Measurements from ENCODE around the gene STIMATE.

The STIMATE gene

DNA sequence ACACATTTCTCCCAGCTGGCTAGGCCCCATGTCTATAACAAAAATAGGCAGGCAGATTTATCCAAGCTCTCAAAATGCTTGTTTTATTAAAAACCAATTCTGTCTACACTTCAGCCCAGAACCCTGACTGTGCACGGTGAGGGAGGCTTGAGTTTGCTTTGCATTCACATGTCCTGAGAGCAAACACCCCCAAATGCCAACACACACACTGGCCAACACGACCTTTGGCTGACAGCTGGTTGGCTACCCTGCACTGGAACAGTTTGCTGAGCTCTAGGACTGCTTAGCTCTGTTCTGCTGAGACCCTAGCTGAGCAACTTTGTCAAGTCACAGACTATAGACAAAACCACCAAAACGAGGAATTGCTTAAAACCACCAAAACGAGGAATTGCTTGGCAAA is 3.6 kb downstream of the STIMATE start:
- DNase-seq (ENCODE audit: low read depth): no peak

DNA sequence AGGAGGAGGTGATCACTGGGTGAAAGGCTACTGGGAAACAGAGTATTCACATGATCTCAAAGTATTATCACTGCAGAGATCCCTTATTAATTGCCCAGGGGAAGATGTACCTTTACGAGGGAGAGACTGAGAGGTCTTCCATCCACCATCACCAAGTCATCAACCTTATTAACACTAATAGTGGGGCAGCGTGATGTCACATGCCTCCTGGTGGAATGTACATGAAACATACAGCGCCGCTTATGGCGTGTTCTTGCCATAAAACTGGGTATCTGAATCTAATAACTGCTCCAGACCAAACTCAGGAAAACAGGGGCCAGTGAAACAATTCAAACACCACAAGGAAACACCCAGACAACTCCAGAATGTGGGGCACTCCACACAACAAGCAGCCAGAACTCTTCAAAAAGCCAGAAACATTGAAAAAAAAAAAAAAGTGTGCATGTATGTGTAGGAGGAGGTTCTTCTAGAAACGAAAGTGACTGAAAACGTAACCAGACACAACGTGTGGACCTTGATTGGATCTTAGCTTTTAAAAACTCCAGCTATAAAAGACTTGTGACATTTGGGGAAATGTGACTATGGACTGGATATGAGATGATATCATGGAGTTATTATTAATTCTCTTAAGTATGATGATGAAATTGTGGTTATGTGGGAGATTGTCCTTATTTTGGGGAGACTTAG is 4.6 kb downstream of the STIMATE start:
- peak; percentile 40 for DNase-seq (ENCODE audit: low read depth)

DNA sequence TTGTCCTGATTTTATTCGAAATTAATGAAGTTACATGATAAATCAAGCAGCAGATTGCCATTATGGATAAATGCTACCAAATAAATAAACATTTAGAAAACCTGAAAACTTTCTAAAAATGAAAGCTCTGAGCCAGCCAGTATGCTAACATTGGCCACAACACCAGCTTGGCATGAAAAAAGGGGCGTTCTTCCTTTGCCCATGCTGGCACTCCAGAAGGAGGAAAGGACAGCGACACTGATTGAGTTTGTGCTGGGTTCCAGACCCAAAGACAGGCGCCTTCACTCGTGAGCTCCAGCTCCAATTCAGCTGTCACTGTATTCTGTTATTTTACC is 5.1 kb downstream of the STIMATE start:
- DNase-seq (ENCODE audit: low read depth): no peak

DNA sequence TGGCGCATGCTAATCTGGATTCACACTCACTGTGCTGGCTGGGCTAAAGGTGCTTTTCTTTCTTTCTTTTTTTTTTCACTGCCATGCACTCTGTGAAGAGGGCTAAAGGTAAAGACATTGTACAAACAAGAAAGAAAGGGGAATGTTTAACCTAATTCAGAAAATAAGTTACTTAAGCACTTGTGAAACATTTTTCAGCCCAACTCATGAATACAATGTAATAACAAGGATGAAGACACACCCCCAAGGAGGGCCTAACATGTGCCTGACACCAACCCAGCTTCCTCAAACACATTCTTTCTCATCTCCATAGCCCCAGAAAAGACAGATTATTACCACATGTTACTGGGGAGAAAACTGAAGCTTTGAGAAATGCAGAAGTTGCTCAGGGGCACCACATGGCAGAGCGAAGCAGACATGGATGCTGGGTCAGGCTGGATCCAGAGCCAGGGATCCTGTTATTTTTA is 5.7 kb downstream of the STIMATE start:
- DNase-seq (ENCODE audit: low read depth): no peak

DNA sequence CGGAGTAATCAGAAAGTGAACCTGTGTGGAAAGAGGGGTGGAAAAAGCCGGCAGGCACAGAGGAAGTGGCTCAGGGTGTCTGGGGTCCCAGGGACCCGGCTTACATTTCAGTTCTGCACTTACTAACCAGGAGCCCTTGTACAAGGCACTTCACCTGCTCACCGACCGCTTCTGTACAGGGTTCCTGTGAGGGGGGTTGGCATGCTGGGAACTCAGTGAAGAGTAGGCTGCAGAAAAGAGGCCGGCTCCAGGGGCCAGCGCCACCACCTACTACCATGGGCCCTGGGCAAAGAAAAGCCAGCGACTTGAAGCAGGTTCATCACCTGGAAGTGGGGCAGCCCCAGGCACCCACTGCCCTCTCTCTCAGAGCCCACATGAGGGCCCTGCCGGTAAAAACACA is 6.2 kb downstream of the STIMATE start:
- no peak for DNase-seq (ENCODE audit: low read depth)

DNA sequence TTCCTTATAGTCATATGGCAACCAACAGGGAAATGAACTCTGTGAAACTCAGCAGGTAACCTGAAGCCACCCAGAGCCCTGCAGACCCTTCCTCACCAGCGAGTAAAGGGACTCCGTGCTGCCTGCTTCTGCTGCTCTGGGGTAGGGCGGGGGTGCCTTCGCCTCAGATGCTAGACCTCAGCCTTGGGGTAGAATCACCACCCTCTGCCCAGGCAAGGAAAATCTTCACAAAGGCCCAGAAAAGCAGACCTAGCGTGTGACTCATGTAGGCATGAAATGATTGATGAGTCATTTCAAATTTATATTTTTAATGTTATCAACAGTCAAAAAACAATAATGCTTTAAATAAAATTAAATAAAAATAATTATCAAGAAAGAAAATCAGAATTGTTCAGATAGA is 6.6 kb downstream of the STIMATE start:
- peak; percentile 21 for DNase-seq (ENCODE audit: low read depth)

DNA sequence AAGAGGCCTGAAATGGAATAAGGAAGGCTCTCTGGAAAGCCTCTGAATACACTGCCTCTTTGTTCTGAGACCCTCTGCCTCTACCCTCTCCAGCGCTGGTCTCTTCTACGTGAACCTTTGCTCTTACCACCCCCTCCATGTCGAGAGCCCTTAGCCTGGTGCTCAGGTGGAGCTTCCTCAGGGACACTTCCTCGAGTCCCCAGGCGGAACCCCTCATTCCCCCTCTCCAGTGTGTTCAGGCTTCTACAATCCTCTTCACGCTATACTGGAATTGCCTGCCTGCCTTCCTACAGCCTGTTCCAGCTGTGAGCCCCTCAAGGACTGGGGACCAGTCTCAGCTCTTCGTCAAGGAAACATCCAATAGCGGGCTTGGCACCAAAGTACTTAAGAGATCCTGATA is 7.4 kb downstream of the STIMATE start:
- no peak for DNase-seq (ENCODE audit: low read depth)

DNA sequence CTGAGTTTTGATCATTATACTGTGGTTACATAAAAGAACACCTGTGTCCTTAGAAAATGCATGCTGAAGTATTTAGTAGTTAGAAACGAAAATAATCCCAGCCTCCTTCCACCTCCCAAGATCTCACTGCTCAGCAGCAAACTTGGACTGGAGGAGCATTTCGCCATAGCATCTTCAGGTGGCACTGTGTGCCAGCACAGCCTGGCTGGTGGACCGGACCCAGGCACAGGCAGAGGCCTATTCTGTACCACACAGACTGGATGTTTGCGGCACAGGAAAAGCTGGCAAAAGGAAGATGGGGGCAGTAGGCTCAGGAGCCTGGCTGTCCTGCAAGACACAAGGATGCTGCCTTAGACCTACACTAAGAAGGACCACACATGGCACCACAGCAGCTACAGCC is 10.2 kb downstream of the STIMATE start:
- DNase-seq (ENCODE audit: low read depth): no peak

DNA sequence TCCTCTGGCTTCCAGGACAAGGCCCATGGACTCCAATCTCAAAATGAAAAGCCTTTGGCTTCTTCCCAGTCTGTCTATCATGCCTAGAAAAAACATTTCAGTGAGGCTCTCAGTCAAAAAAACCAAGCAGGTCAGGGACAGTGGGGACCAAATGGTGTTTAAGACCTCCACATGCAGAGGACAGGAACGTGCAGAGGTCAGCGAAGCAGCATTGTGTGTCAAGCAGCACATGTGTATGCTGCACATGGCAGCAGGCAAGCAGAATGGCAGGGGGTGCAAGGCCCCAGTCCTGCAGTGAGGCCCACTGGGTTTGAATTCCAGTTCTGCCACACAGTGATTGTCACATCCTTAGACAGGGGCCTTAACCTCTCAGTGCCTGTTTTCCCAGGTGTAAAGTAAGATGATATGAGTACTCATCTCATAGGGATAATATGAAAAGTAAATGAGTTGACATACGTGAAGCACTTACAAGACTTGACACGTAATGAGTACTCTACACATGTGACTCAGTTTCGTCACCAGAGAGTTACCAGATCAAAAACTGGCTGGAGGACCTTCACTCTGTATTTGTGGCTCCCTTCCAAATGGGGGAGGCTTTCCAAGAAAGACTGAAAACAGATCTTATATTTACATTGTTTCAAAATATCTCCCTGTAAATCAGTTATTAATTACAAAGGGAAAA is 11.2 kb downstream of the STIMATE start:
- DNase-seq (ENCODE audit: low read depth): no peak

DNA sequence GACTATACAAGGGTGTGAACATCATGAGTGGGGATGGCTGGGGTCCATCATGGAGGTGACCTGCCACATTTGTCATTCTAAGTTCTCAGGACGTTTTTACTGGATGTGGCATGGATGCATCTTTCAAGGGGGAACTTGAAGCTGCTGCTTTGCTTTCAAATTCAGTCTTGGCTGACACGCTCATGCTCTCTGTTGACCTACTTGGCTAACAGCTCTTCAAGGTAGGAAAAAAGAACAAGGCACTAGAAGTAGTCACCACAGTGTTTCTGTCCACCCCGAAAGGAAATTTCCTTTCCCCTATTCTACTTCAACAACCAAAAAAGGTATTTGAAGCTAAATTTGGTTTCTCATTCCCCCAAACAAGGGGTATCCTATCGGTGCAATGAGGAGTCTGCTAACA is 15.0 kb downstream of the STIMATE start:
- DNase-seq (ENCODE audit: low read depth): no peak

DNA sequence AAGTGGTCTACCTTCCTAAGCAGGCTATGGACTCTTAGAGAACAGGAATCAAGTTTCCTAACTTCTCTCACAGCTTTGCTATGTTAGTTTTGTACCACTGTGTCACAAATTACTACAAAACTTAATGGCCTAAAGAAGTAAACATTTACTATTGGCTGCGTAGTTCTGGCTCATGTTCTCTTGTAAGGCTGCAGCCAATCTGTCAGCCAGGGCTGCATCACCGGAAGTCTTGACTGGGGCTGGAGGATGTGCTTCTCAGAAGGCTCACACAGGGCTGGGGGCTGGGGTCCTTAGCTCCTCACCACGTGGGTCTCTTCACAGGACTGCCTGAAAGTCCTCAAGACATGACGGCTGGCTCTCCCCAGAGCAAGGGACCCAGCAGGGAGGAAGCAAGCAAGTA is 15.5 kb downstream of the STIMATE start:
- DNase-seq (ENCODE audit: low read depth): no peak

DNA sequence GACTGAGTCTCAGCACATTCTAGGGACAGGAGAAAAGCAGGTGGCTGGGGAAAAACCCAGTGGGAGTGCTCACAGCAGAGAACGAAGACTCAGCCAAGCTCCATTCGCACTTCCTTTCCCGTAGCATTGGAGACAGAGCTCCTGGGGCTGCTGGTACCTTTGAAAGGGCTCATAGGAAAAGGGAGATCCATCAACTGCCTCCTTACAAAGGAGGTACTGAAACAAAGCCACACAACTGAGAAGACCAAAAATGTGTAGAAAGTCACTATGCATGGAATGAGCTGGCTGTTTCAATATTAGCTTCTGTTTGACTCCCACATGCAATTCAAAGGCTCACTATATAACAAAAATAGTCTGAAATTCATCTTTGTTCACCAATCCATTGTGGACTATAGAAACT is 16.9 kb downstream of the STIMATE start:
- DNase-seq (ENCODE audit: low read depth): no peak

DNA sequence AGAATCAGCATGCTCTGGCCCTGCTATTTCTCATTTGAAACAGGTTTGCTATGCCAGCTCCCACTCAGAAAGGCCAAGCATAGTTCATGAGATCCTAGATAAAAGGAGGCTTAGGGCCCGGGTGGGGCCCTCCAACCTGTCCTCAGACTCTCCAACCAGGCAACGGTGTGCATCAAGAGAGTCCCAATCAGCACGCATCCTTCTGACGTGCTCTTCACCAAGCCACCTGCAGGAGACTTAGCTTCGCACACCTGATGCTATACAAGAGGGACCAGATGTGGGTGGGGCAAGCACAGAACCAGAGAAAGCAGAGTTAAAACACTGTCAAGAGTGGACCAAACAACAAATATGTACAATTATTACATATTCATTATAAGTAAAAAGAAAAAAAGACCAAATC is 17.3 kb downstream of the STIMATE start:
- no peak for DNase-seq (ENCODE audit: low read depth)

DNA sequence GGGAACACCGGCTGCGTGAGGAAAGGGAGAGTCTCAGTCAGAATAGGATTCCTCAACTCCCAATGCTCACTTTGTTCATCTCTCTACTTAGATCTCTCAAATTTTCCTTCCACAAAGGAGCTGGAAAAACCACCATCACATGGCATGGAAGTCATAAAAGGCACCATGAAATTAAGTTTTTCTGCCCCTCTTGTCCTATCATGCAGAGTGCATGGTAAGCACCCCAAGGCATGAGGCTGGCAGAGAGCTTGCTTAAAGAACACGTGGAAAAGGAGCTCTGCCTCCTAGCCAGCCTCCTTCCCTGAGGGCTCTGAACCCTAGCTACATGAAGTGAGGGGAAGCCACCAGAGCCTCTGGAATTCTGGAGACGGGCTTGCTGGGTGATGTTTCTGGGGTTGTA is 17.8 kb downstream of the STIMATE start:
- DNase-seq (ENCODE audit: low read depth): no peak

DNA sequence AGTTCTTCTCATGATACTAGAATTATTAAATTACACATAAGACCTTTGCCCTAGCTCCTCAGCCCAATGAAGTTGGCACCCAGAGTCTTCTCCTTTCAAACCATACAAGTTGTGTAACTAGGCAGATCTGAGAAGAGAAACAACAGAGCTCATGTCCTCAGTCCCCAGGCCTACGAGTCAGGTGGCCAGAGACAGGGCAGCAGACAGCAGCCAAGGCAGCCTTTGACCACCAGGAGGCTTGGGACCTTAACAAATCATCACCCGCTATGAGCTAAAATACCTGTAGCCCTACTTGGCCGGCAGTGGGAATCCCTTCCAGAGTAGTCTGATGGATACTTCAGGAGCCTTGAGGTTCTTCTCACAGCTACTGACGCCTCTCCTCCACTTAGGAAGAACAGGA is 18.3 kb downstream of the STIMATE start:
- DNase-seq (ENCODE audit: low read depth): no peak

DNA sequence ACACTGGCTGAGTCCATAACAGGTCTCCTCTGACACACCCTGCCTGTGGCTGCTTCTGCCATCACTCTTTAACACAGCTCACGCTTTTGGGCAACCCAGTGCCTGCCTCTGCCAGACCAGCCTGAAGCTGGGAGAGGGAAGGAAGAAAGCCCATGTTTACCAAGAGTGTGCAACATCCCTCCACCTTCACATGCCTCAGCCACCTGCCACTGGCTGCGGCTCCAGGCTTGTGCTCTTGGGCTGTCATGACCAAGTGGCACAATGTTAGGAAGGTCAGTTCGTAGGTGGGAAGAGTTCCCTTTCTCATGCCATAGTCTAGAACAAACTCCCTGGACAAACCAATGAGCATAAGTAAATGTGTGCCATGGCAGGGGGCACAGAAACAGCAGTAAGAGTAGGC is 20.3 kb downstream of the STIMATE start:
- no peak for DNase-seq (ENCODE audit: low read depth)

DNA sequence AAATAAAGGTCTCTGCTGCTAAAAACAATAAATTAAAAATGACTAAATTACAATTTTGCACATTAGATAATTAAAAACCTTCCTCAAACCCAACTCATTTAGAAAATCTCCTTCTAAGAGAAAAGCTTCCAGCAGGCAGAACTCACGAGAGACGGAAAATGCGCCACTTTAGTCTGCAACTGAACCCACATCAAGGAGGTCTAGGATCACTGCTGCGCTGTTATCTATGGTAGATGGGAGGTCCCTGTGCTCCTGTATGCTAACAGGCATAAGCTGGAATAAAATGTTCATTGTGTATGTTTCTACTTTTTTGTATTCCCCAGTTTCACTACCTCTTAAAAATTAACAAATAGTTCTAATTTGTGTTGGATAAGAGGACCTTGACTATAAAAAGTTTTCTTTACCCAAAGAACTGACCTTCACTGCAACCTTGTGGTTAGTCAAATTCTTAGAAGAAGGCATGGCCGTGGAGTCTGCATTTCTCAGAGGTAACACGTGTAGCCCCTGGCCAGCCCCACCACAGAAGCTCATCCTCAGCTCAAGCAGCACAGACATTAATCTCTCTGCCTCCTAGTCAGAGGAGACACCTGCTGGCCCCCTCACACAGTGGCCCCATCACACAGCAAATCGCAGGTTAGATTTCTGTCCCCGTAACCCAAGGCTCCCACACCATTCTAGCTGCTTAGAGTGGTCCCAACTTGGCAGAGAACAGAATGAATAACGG is 22.3 kb downstream of the STIMATE start:
- no peak for DNase-seq (ENCODE audit: low read depth)

DNA sequence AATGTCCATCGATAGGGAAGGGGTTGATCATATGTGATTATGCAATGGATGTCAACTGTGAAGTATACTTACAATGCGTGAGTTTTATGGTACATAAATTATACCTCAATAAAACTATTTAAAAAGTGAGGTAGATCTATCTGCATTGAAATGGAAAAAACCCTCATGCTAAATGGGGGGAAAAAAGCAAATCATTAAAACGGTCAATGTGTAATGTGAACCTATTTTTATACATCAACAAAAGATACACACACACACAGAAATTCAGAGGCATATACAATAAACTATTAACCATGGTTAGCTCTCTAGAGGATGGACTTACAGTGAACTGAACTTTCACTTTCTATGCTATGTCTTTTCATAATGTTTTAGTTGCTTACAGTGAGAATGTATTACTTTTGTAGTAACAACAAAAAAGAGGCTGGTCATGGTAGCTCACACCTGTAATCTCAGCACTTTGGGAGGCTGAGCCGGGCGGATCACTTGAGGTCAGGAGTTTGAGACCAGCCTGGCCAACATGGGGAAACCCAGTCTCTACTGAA is 23.1 kb downstream of the STIMATE start:
- no peak for DNase-seq (ENCODE audit: low read depth)

DNA sequence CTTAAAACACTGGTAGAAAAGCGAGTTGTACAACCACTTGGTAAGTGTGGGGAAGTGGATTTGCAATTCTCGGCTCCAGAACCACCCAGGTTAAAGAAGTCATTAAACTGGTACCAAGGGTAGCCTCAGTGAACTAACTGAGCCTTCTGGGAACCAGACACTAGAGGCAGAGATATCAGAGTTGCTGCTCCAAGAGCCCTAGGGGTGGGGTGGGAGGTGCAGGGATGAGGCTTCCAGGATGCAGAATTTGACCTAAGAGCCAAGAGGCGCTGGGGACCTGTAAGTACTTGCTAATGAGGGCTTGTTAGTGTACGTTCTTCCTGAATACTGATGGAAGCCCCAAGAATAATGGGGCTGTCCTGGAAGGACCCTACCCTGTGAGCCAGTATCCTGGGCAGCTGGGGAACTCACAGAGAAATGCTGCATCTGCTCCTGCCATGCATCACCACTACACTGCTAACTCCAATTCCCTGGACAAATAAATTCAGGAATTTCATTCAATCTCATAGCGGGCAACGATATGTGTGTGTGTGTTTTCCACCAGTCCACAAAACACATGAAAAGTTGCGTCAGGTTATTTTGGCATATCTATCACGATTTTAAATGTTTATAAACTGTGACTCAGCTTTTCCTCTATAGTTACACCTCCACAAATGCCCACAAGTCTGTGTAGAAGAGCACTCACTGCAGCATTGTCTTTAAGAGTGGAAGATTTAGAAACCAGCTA is 23.8 kb downstream of the STIMATE start:
- no peak for DNase-seq (ENCODE audit: low read depth)

DNA sequence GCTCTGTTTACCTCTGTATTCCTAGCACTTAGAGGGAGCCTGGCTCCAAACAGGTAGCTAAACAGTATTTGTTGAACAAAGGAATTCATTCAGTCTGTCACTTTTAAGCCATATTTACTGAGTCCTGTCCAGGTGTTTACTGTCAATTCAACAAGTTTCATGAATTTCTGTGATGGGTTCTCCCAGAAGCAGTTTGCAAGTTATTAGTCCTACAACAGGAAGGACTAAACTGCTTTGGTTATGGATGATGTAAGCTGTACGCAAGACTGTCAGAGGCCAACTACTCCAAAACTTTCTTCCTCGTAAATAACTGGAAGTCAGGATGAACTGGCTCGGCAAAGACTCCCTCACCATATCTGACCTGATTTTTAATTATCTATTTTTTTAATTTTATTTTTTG is 25.1 kb downstream of the STIMATE start:
- no peak for DNase-seq (ENCODE audit: low read depth)

DNA sequence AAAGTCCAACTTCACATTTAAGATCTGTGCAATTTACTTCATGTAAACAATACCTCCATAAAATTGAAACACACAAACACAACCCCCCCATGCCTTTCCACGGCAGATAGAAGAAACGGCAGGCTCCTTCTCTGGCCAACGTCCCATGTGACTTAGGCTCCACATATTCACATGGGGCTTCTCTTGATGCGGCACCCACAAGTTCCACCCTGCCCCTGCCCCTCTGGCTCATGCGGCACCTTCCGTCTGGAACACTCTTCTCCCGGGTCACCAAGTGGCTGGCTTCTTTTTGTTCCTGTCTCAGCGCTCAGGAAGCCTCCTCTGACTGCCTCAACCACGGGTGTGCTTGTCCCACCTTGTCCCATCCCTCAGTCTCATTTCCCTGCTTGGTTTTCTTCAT is 25.6 kb downstream of the STIMATE start:
- DNase-seq (ENCODE audit: low read depth): no peak

DNA sequence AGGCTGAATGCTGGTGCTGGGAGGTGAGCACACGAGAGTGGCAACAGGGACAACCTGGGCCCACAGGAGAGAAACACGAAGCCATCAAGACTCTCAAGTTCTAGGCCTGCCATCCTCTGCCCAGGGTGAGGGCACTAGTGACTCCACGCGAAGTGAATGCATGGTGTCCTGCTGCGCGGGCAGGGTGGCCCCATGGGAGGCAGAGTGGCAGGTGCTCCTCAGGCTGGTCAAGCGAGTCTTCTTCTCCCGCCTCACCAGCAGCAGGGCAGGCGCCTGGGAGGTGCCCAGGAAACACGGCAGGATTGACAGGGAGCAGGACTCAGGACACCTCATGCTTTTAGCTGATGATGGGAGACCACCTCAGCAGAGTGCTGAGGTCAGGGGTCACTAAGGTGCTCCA is 26.9 kb downstream of the STIMATE start:
- no peak for DNase-seq (ENCODE audit: low read depth)

DNA sequence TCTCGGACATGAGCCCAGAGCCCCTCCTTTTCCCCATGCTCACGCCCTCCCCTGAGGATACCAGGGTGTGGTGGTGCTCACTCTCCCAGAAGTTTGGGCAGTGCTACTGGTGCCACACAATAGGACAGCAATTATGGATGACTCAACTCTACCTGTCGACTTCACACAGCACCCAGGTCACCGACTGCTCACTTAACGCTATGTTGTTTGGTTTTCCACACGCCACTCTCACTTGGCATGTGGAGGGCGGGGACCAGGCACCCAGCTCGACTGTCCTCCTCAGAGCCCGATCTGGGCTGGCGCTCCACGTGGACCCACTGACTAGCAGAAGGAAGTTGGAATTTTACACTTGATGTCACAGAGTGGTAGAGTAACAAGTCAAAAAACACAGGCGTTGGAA is 30.9 kb downstream of the STIMATE start:
- no peak for DNase-seq (ENCODE audit: low read depth)
